Stimulated activated CD4-positive, alpha-beta T cell treated with anti-CD3 and anti-CD28 coated beads, Interleukin-15, amount 100 ng/mL, for 48 hours (primary cell): ENCODE results near the gene MCRS1.
"Not testable (repeated sequence)": the region's sequence is repeated elsewhere in the genome, so short reads cannot be mapped to it uniquely, and the experiment has no call there.

ENCODE experiments used
- DNase-seq, 2 donors: peaks; one replicate each; pipeline ENCODE4 v3.0.0-alpha.2; 2020; ENCODE audit warnings: low read depth in 2 of 2

The MCRS1 gene

DNA sequence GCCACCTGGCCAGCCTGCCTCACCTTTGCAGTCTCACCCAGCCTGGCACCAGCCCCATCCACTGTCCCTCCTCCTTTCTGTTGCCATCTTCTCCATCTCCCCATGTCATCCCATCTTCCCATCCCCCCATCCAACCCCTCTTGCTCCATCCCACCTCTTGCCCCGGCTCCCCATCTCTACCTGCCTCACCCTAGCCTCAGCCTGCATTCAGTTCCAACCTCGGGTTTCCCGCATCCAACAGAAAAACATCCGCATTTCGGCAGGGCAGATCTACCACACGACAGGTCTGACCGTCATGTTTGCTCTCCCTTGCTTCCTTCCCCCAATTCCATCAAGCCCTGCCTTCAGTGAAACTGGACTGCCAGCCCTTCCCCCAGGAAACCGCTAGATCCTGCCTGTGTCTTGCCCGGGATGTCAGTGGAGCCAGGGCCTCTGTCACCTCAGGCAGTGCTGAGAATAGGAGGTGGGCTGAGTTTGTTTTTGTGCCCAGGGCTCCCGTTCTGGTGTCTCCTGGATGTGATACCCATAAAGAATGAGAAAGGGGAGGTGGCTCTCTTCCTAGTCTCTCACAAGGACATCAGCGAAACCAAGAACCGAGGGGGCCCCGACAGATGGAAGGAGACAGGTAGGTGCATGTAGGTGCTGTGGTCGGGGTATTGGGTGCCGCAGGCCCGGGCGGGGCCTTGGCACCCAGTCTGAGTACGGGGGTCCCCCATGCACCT, 26.6 kb downstream of the MCRS1 start:
- DNase-seq, result no peak

DNA sequence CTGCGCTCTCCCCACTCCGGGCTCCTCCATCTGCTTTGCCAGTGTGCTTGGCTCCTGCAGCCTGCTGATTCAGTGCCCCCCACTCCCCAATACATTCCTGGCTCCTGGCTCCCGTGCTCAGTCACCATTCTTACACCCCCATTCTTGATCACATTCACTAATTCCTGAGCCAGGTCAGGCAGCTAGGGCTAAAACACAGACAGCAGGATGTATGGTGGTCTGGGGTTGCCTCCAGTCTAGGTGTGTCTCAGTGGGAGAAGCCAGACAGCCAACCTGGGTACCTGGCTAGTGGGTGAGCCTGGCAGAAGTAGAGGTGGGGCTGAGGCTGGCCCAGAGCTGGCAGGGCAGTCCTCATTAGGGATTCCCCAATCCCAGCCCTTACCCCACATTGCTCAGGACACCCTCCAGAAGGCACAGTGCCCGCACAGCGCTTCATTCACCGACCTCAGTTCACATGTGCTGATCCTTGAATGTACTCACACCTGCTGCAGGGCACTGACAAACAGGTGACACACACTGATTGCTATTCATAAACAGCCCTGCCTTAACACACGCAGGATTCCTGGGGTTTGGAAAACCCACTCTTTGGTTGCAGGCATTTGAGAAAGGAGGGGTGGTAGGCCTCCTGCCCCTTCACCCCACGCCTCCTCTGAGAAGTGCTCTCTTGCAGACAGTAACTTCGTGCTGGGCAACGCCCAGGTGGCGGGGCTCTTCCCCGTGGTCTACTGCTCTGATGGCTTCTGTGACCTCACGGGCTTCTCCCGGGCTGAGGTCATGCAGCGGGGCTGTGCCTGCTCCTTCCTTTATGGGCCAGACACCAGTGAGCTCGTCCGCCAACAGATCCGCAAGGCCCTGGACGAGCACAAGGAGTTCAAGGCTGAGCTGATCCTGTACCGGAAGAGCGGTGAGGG, 27.5 kb downstream of the MCRS1 start:
- no peak for DNase-seq

DNA sequence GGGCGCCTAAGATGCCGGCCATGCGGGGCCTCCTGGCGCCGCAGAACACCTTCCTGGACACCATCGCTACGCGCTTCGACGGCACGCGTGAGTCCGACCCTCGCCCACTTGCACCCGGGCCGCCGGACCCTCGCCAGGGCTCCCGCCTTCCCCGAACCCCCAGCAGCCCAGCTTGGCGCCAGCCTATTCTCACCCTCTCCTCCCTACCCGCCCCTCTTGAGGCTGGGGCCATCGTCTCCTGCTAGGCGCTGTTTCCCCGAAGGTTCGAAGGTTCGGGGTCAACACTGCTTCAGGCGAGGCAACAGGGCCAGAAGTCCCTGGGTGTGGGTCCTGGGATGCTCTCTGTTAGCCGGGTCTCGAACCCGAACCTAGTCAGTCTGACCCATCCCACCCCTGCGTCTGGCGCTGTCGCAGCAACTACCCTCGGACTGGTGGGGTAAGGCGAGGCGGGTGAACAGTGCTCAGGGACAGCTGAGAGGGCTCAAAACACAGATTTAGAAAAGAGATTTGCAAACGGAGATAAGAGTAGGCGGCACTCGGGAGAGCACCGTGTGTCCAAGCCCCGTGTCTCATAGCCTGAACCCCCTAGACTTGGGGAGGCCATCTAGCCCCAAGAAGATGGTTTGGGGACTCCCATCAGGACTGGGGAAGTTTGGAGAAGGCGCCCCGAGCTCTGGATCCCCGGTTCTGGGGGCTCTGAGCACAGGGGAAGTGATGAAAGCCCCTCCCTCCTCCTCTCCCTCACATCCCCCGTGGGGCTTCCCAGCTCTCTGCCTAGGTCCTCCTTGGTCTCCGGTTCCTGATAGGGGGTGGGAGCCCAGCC, 28.3 kb downstream of the MCRS1 start:
- DNase-seq, result no peak

DNA sequence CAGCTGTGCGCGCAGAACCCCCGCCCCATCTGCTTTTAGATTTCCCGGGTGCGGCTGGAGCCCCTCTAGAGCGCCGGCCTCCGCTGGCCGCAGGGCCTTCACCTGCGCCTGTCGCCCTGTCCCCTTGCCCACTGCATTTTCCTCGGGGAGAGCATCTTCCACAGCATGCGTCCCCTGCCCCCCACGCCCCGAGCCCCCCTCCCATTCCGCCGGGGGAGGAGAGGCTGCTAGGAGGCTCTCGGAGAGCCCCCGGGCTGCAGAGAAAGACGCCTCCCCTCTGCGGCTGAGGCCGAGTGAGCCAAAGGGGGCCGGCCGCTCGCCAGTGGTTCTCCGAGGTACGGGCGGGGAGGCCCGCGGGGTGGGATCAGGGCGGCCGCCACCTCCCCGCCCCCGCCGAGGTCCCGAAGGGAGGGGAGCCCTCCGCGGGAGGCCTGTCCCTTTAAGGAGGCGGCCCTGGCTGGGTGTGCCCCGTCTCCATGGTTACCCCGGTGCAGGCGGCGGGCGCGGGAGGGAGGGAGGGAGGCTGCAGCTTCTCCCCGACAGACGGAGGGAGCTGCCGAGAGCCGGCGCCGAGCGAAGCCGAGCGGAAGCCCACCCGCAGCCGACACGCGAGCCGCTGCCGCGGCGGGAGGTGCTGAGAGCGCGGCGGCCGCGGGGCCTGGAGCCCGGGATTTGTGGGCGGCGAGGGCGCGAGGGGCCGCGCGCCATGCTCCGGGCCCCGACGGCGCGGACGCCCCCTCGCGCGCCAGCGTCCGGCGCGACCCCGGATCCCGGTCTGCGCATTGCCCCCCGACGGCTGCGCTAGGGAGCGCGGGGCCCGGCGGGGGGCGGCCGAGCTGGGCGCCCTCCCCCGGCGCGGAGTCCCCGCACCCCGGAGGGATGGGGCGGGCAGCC, 29.2 kb downstream of the MCRS1 start, which contains the start of gene KCNH3:
KCNH3 (plus strand) TSS at position 521 of the 894 bp plus-strand sequence. CDS start 387 bp downstream, outside the sequence.
- DNase-seq, result peak; percentile 62 to 73

DNA sequence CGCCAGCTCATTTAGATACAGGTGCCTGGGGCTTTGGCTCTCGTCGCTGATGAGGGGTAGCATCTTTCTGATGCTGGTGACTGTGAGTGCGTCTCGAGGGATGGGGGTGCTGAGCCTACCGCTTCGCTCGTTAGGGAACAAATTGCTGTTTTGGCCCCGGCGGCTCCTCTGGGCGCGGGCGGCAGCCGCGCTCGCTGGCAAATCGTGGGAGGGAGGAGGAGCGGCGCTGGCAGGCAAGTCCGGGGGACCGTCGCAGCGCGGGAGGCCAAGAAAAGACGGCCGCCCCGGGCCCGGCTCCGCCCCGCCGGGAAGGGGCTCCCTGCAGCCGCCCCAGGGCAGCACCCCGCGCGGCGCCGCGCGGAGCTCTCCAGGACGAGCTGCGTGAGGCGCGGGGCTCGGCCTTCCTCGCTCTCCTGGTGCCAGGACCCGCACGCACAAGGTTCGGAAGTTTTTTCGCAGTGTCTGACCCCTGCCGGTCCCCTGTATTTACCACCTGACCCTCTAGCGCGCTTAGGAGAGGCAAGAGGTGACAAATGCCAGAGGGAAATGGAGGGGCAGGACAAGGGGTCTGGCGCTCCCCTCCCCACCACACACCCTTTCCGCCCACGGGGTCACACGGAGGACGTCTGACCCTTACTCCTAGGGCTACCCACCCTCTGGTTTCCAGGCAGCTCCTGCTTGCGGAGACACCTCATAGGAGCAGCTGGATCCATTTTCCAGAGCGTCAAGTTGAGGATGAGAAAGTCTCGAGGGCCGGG, 30.0 kb downstream of the MCRS1 start:
- no peak for DNase-seq

DNA sequence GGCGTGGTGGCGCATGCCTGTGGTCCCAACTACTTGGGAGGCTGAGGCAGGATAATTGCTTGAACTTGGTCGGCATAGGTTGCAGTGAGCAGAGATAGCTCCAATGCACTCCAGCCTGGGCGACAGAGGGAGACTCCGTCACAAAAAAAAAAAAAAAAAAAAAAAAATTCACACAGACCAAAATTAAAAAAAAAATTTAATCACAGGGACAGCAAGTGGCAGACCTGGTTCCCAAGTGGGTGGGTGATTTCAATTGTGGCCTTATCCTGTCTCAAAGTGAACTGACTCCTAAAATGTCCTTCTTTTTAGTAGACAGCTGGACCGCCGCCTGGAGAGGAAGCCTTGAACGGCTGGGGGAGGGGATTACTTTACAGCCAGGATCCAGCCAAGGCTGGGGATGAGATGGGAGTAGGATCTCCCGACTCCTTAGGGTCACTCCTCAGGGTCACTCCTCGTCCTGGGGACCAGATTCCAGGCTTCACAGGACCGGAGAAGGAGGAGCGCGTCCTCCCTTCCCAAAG, 30.7 kb downstream of the MCRS1 start:
- DNase-seq, result no peak

DNA sequence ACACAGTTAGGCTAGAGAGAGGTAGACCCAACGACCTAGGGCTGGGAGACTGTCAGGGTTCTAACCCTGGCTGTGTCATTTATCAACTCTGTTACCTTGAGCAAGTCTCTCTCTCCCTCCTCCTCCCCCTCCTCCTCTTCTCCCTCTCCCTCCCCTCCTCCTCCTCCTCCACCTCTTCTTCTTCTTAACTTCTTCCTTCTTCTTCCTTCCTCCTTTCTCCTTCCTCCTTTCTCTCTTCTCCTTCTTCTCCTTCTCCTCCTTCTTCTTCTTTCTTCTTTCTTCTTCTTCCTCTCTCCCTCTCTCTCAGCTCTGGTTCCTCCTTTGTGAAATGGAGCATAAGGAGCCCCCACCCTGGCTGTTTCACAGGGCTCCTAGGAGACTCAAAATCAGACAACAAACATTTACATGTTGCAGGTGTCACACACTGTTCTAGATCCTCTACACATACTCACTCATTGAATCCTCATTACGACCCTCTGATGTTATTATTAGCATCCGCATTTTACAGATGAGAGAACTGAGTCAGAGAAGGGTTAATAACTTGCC, 31.3 kb downstream of the MCRS1 start:
- no peak for DNase-seq

DNA sequence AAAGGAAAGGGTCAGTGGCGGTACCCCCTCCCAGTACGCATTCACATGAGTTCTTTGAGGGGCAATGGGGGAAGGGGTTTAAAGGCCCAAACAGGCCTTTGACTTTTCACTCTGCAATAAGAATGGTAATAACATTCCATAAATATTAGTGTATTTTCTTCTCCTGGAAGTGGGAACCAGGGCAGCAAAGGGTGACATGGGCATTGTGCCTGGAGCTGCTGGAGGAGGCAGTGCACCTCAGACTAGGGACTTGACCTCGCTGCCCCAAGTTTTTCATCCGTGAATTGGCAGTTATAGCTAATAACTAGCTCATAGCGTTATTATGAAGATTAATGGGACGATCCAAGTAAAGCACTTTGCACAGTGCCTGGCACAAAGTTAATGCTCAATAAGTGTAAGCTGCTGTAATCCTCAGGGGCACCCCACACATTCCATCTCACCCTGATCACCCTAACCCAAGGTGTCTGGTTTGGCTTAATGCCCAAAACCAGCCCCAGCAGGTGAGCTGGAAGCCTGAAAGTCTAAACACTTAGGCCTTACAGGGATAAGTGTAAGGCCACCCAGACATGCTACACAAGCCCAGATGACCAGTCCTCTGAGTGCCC, 31.9 kb downstream of the MCRS1 start:
- no peak for DNase-seq

DNA sequence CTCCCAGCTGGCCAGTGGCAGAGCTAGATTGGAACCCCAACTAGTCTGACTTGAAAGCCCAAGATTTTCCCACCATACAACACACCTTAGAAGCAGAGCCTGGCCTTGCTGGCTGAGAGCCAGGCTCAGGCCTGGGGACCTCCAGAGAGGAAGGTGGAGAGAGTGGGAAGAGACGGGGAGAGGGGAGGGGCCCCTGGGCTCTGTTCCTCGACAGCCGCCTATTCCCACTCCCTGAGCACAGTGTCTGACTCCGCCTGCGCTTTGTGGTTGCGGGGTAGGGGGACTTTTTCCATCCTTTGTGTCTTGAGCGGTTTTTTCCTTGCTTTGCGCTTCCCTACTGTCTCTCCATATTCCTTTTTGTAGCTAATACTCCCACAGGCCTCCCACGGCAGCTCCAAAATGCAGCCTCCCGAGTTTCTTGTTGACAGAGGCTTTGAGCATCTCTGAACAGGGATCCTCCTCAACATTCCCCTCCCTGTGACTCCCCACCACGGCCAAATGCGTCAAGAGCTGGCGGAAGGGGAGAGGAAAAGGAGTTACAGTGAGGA, 33.1 kb downstream of the MCRS1 start:
- no peak for DNase-seq

DNA sequence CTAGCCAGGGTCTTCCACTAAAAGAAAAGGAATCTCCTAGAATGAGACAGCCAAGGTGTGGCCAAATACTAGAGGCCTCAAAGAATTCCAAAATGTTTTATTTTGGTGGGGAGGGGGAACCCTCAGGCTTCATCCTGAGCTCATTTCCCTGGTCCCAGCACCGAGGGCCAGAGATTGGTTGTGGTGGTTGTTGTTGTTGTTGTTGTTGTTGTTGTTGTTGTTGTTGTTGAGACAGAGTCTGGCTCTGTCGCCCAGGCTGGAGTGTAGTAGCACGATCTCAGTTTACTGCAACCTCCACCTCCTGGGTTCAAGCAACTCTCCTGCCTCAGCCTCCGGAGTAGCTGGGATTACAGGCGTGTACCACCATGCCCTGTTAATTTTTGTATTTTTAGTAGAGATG, 33.8 kb downstream of the MCRS1 start:
- DNase-seq, result not testable (repeated sequence)

DNA sequence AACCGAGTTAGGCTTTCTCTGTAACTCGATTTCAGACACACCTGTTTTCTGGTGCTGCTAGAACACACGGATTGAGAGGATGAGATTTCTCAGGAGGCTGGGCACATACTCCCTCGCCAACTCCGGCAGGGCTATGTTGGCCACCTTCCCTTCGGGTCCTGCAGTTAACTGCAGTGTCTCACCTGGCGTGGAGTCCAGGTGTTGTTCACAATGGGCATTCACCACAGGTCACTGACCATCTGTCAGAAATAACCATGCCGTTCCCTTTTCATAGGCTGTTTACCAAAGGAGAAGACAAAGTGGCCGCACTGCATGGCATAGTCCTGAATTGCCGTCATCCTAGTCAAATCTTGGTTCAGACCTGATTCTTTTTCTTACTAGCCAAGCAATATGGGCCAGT, 34.6 kb downstream of the MCRS1 start:
- no peak for DNase-seq

DNA sequence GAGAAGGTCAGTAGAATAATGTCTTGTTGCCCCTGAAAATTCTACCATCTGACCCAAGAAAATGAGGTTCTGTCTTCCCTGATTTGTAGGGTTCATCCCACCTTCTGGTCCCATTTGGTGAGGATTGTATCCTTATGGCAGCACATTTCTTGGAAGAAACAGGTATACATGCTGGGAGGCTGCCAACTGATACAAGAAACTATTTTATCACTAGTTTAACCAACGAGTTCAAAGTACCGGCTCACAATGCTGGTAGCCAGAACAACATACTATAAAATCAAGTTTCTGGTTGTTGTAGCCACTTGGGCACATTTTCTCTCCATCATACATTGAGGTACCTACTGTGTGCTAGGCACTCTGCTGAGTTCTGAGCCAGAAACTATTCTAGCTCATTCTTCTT, 36.2 kb downstream of the MCRS1 start:
- DNase-seq, result no peak

DNA sequence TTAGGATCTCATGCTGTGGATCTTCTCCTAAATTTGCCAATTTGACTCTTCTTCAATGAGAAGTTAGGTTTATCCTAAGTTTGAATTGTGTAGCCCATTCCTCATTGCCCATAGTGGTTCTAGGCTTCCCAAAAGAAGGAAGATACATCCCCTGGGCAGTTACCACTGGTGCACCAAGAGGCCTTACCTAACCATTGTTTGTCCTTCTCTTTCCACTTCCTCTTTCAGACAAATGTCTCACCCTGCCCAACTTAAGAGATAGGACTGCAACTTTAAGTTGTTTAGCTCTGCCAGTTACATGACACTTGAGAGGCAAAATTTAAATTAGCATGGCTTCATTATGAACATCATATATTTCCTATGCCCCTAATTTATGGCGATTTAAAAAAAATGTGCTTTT, 38.5 kb downstream of the MCRS1 start:
- no peak for DNase-seq

DNA sequence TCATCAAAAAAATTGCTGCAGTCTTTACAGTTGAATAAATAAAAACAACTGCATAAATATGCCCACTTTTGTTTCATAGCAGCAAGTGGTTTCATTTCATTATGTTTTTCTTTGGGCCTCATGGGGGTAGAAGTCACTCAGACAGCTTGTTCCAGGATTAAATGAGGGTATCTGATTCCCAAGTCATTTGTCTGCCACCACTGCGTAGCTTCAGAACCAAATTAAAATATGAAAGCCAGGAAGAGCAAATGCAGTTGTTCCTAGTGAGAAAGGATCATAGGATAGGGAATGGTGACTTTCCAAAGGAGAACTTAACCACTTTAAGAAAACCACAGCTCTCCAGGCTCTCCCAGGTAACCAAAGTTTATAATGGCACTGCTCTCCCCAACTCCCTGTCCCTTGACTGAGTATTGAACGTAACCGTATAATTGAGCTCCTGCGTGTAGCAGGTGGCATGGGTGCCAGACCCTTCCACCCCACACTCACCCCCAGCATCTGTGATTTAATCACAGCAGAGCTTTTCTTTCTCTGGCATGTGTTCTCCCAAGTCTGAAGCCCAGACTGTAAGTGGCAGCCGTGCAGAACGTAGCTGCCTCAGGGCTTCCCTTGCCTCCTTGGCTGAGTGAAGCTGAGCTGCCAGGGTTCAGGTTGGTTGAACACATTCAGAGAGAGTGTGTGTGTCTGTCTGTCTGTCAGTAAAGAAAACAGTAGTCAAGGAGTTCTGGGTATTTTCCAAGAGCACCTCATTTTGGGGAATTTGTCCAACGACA, 40.4 kb downstream of the MCRS1 start:
- DNase-seq, result no peak

DNA sequence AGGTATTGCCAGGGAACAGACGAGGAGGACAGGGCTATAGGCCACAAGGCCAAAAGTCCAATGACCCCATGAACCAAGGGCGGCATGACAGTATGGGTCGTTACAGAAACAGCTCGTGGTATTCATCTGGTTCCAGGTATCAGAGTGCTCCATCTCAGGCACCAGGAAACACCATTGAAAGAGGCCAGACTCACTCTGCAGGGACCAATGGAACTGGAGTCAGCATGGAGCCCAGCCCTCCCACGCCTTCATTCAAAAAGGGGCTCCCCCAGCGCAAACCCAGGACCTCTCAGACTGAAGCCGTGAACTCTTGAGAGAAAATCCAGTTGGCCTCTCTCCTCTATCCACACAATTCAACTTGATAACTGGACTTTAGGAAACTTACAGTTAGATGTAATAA, 42.0 kb downstream of the MCRS1 start:
- no peak for DNase-seq

DNA sequence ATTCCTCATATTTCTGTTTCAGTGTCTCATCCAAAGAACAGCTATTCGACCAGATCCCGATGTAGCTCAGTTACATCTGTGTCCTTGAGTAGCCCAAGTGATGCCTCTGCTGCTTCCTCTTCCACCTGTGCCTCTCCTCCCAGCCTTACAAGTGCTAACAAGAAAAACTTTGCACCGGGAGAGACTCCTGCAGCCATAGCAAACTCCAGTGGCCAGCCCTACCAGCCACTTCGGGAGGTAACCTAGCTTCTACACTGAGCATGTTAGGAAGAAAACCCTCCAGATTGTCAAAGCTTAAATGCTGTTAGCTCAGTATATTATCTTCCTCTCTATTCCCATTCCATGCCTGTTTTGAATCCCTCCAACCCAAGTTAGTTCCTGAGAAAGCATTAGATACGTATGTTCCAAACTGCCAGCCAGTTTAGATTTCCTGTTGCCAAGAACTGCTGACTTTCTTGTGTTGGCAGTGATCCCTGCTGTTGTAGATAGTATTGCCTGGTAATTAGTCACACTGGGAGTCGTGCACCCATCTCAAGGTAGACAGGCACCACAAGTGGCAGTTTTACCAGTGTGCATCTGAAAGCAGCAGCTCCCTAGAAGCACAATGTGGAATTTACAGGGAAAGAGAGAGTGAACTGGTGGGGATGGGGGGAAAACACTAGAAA, 43.1 kb downstream of the MCRS1 start:
- DNase-seq, result no peak

DNA sequence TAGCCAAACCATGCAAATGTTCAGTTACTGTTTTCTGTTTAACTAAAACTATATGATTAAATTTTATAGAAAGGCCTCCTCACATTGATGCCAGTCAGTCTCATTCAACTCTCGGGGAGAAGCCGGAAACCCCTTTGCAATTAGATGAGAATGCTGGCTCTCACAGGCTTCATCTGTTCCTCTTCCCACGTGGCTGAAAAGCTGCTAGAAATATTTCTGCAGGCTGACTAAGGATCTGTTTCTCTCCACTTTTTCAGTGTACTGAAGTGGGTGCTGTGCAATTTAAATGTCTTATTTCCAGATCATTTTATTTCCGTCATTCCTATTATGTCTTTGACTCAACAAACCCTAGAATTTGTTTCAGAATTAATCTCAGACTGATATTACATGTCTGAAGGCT, 46.6 kb downstream of the MCRS1 start:
- DNase-seq, result no peak

DNA sequence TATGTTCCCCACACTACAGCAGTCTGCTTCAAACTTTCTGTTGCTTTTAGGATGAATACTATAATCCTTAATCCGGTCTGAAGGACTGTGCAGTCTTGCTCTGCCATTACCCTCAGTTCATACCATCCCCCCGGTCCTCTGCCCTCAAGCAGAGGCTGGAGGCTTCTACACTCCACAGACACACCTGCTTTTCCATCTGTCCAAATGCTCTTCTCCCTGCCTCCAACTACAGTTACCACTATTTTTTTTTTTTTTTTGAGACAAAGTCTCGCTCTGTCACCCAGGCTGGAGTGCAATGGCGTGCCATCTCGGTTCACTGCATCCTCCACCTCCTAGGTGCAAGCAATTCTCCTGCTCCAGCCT, 48.4 kb downstream of the MCRS1 start:
- DNase-seq, result no peak
